OCI-LY1 (cell line): Measurements from ENCODE around the gene CAPZA1.
A peak's percentile ranks its signal among the peaks of the same experiment; 100 is the strongest.

Source experiments
- H2AFZ ChIP-seq: fragments of 200-600 bp; sonication (generic), shearing (Covaris generic); 2 replicates; pipeline ENCODE4 v1.6.0; 2014; ENCODE audit warnings: antibody characterized with exemption, mild to moderate bottlenecking, low read length
- H3F3A ChIP-seq: fragments of 200-600 bp; sonication (generic), shearing (Covaris generic); 2 replicates; pipeline ENCODE4 v1.6.0; 2014; ENCODE audit warnings: mild to moderate bottlenecking, antibody characterized with exemption, low read length, moderate library complexity; ENCODE audit not compliant: insufficient read depth
- H3K27ac ChIP-seq: fragments of 200-600 bp; sonication (generic); 2 replicates; pipeline ENCODE4 v1.5.1; 2014; ENCODE audit warnings: low read length, mixed run types, mild to moderate bottlenecking, low read depth; ENCODE audit not compliant: poor library complexity, severe bottlenecking
- H3K27me3 ChIP-seq: fragments of 200-600 bp; sonication (generic); 2 replicates; pipeline ENCODE4 v1.6.0; 2014; ENCODE audit warnings: antibody characterized with exemption, mild to moderate bottlenecking, low read length, moderate library complexity; ENCODE audit not compliant: insufficient read depth
- H3K36me3 ChIP-seq: fragments of 200-600 bp; sonication (generic); 2 replicates; pipeline ENCODE4 v1.6.1; 2014; ENCODE audit warnings: mild to moderate bottlenecking, antibody characterized with exemption, low read length, moderate library complexity, mixed read lengths; ENCODE audit not compliant: insufficient read depth
- H3K4me1 ChIP-seq: fragments of 200-600 bp; sonication (generic); 2 replicates; pipeline ENCODE4 v1.5.1; 2014; ENCODE audit warnings: mild to moderate bottlenecking, low read length, moderate library complexity; ENCODE audit not compliant: insufficient read depth, severe bottlenecking
- H3K4me2 ChIP-seq: fragments of 200-600 bp; sonication (generic), shearing (Covaris generic); 2 replicates; pipeline ENCODE4 v1.6.1; 2014; ENCODE audit warnings: low read length
- H3K4me3 ChIP-seq: fragments of 200-600 bp; sonication (generic); 2 replicates; pipeline ENCODE4 v1.5.1; 2014; ENCODE audit warnings: low read length, low read depth, mild to moderate bottlenecking, mixed read lengths; ENCODE audit not compliant: poor library complexity, severe bottlenecking
- H3K79me2 ChIP-seq: fragments of 200-600 bp; shearing (Covaris generic); 2 replicates; pipeline ENCODE4 v1.6.1; 2016; ENCODE audit warnings: mixed run types, low read length, mixed read lengths; ENCODE audit not compliant: insufficient read depth
- H3K9ac ChIP-seq: fragments of 200-600 bp; sonication (generic), shearing (Covaris generic); 2 replicates; pipeline ENCODE4 v1.6.1; 2014; ENCODE audit warnings: mild to moderate bottlenecking, low read length, mixed read lengths
- H3K9me2 ChIP-seq: fragments of 200-600 bp; sonication (generic), shearing (Covaris generic); 2 replicates; pipeline ENCODE4 v1.6.1; 2014; ENCODE audit warnings: low read depth, mild to moderate bottlenecking, low read length, mixed read lengths
- H3K9me3 ChIP-seq: fragments of 200-600 bp; shearing (Covaris generic); 2 replicates; pipeline ENCODE4 v1.6.1; 2014; ENCODE audit warnings: low read length, mixed read lengths
- H4K20me1 ChIP-seq: fragments of 200-600 bp; sonication (generic), shearing (Covaris generic); 2 replicates; pipeline ENCODE4 v1.6.0; 2016; ENCODE audit warnings: mild to moderate bottlenecking, low read length; ENCODE audit not compliant: insufficient read depth
- CTCF ChIP-seq: fragments of 200-600 bp; sonication (generic), shearing (Covaris generic); IDR thresholded peaks from 2 replicates; pipeline ENCODE4 v1.5.1; 2017; ENCODE audit warnings: mild to moderate bottlenecking, antibody characterized with exemption, low read length, moderate library complexity, mixed read lengths
- EZH2 ChIP-seq: fragments of 200-600 bp; sonication (generic), shearing (Covaris generic); IDR thresholded peaks from 2 replicates; pipeline ENCODE4 v1.8.0; 2017; ENCODE audit warnings: borderline replicate concordance, mixed run types, mild to moderate bottlenecking, antibody characterized with exemption, low read length, moderate library complexity, mixed read lengths

Gene CAPZA1

GRCh38 chr1:112619518-112620376 is at the start of gene CAPZA1:
Gene CAPZA1 (plus strand): TSS chr1:112619832. CDS start chr1:112619845, 13 bp downstream.
- peaks cover 47% of the 10 kb centered on the region for H3K79me2 ChIP-seq
- no peak within 1 kb of the TSS for H2AFZ ChIP-seq
- no peaks in the 10 kb centered on the region for H3K9me2 ChIP-seq
- H3K9ac ChIP-seq, result peak within 1 kb of the TSS; percentile 93
- H3K9me3 ChIP-seq, result no peaks in the 10 kb centered on the region
- no peaks in the 10 kb centered on the region for H4K20me1 ChIP-seq
- peaks cover 50% of the 10 kb centered on the region for H3K4me1 ChIP-seq
- peak within 1 kb of the TSS; percentile 96 for H3K27ac ChIP-seq
- H3F3A ChIP-seq, result no peaks in the 10 kb centered on the region
- H3K4me2 ChIP-seq, result peak within 1 kb of the TSS; percentile 83
- no peaks in the 10 kb centered on the region for H3K27me3 ChIP-seq
- TF ChIP-seq EZH2 (no peak), CTCF (no peak)
- peaks cover 1% of the 10 kb centered on the region; the same call in 1 of the 2 replicates for H3K36me3 ChIP-seq
- H3K4me3 ChIP-seq, result peak within 1 kb of the TSS; percentile 71

- no peaks in the 10 kb centered on the region for H3K36me3 ChIP-seq
- H3K27ac ChIP-seq, result no peak overlapping the region
- no peak overlapping the region for H3K9ac ChIP-seq
- H3K4me1 ChIP-seq, result no peaks in the 10 kb centered on the region
- no peak overlapping the region for H3K4me3 ChIP-seq
- no peaks in the 10 kb centered on the region for H3K79me2 ChIP-seq
- no peaks in the 10 kb centered on the region for H3K9me3 ChIP-seq
- H3K27me3 ChIP-seq, result no peaks in the 10 kb centered on the region
- H3K4me2 ChIP-seq, result no peak overlapping the region
- no peak for TF ChIP-seq EZH2
- no peak for TF ChIP-seq CTCF
- H2AFZ ChIP-seq, result no peak overlapping the region
- no peaks in the 10 kb centered on the region for H3F3A ChIP-seq
- no peaks in the 10 kb centered on the region for H4K20me1 ChIP-seq
- H3K9me2 ChIP-seq, result no peaks in the 10 kb centered on the region
Measured at GRCh38 chr1:112575154-112575804, 44.4 kb upstream of the CAPZA1 start.

GRCh38 chr1:112576240-112576639 is 43.4 kb upstream of the CAPZA1 start:
- H3K27ac ChIP-seq, result no peak overlapping the region
- no peaks in the 10 kb centered on the region for H3K4me1 ChIP-seq
- H3K4me3 ChIP-seq, result no peak overlapping the region
- no peaks in the 10 kb centered on the region for H3F3A ChIP-seq
- H3K4me2 ChIP-seq, result no peak overlapping the region
- no peak overlapping the region for H3K9ac ChIP-seq
- H2AFZ ChIP-seq, result no peak overlapping the region
- TF ChIP-seq CTCF (no peak), EZH2 (no peak)
- no peaks in the 10 kb centered on the region for H3K36me3 ChIP-seq
- H4K20me1 ChIP-seq, result no peaks in the 10 kb centered on the region
- H3K9me3 ChIP-seq, result no peaks in the 10 kb centered on the region
- no peaks in the 10 kb centered on the region for H3K27me3 ChIP-seq
- no peaks in the 10 kb centered on the region for H3K79me2 ChIP-seq
- no peaks in the 10 kb centered on the region for H3K9me2 ChIP-seq
